Measurements from ENCODE around the gene EIF3K.

DNA sequence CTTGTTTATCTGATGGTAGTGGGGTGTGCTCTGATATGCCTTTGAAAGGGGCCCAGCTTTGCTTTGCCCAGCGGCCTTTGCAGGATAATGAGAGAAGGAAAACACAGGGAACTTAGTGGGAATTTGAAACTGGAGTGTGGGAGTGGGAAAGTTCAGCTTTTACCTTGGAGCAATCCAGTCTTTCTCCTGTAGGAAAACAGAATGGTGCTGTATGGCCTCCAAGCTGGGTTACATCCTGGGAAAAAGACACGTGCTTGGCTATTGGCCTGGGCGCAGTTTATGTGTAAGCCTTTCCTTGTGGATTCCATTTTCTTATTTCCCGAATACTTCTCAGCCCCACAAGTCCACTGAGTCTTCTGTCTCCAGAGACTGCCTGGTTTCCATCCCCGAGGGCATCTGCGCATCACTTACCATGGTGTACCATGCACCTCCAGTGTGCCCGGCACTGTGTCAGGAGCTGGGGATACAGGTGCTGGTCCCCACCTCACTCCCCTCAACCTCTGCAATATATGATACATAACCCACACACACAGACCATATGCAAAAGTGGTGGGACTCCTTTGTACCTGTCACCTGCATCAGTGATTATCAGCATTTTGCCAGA is 60.0 kb downstream of the EIF3K start:
- TF ChIP-seq, protein P1, sequence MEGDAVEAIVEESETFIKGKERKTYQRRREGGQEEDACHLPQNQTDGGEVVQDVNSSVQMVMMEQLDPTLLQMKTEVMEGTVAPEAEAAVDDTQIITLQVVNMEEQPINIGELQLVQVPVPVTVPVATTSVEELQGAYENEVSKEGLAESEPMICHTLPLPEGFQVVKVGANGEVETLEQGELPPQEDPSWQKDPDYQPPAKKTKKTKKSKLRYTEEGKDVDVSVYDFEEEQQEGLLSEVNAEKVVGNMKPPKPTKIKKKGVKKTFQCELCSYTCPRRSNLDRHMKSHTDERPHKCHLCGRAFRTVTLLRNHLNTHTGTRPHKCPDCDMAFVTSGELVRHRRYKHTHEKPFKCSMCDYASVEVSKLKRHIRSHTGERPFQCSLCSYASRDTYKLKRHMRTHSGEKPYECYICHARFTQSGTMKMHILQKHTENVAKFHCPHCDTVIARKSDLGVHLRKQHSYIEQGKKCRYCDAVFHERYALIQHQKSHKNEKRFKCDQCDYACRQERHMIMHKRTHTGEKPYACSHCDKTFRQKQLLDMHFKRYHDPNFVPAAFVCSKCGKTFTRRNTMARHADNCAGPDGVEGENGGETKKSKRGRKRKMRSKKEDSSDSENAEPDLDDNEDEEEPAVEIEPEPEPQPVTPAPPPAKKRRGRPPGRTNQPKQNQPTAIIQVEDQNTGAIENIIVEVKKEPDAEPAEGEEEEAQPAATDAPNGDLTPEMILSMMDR (IDR thresholded peaks at IDR 0.05): no peak
- TF ChIP-seq POLR2A (IDR thresholded peaks at IDR 0.05) (no peak), POLR2AphosphoS5 (IDR thresholded peaks at IDR 0.05) (no peak)

All from sigmoid colon (tissue), 4 donors.